Measurements from ENCODE around the gene CIROP. TPM values are rescaled to one million over a fixed set of nuclear protein-coding genes. Genes with fewer than 3 reads are reported as not detected.

Gene CIROP
- total RNA-seq, 2 donors from 2014 or later, result 0.64 to 1.4 TPM

GRCh38 chr14:23121361-23121771, 16.6 kb upstream of the CIROP start:
- Mint-ChIP-seq H3K36me3 (ENCODE audit: low read depth) (no peaks in the 10 kb centered on the region), H3K27me3 (ENCODE audit: insufficient read depth) (peaks cover 4% of the 10 kb centered on the region), H3K9me3 (no peaks in the 10 kb centered on the region), H3K27ac (peak overlapping the region; percentile 58), H3K4me1 (peaks cover 47% of the 10 kb centered on the region), H3K4me3 (no peak overlapping the region)
- H3K9me3 ChIP-seq (ENCODE audit: control insufficient read depth, low read length), result no peaks in the 10 kb centered on the region
- H3K27me3 ChIP-seq (ENCODE audit: control insufficient read depth, insufficient read depth, low read length, poor library complexity, severe bottlenecking), result no peaks in the 10 kb centered on the region
- 57 to 67% methylated on average over 5 to 6 of the region's 6 CpGs for WGBS, 2 experiments (ENCODE audit: insufficient coverage in 1 of 2, insufficient read length in 1 of 2)
- H3K4me3 ChIP-seq (ENCODE audit: low read length), result no peak overlapping the region
- DNase-seq, result peak; percentile 69
- no peaks in the 10 kb centered on the region for H3K36me3 ChIP-seq (ENCODE audit: control insufficient read depth, insufficient read depth, low read length)
- no peak for TF ChIP-seq CTCF (conservative IDR thresholded peaks at IDR 0.05)
- H3K27ac ChIP-seq (ENCODE audit: low read depth, low read length), result no peak overlapping the region
- H3K4me1 ChIP-seq (ENCODE audit: control insufficient read depth, insufficient read depth, low read length), result peaks cover 12% of the 10 kb centered on the region
- H3K9ac ChIP-seq (ENCODE audit: extremely low read depth, low read length, poor library complexity, severe bottlenecking), result no peak overlapping the region

GRCh38 chr14:23120541-23121251, 15.9 kb upstream of the CIROP start:
- Histone ChIP-seq H3K4me3 (ENCODE audit: low read length) (no peak overlapping the region), H3K27me3 (ENCODE audit: control insufficient read depth, insufficient read depth, low read length, poor library complexity, severe bottlenecking) (no peaks in the 10 kb centered on the region), H3K27ac (ENCODE audit: low read depth, low read length) (no peak overlapping the region), H3K9me3 (ENCODE audit: control insufficient read depth, low read length) (no peaks in the 10 kb centered on the region), H3K4me1 (ENCODE audit: control insufficient read depth, insufficient read depth, low read length) (peaks cover 12% of the 10 kb centered on the region), H3K36me3 (ENCODE audit: control insufficient read depth, insufficient read depth, low read length) (no peaks in the 10 kb centered on the region), H3K9ac (ENCODE audit: extremely low read depth, low read length, poor library complexity, severe bottlenecking) (no peak overlapping the region)
- Mint-ChIP-seq H3K4me1 (peaks cover 47% of the 10 kb centered on the region), H3K36me3 (ENCODE audit: low read depth) (no peaks in the 10 kb centered on the region), H3K4me3 (no peak overlapping the region), H3K27me3 (ENCODE audit: insufficient read depth) (peaks cover 6% of the 10 kb centered on the region), H3K9me3 (no peaks in the 10 kb centered on the region), H3K27ac (peak overlapping the region; percentile 58)
- DNase-seq, result peak; percentile 96
- peak; percentile 100 for TF ChIP-seq CTCF (conservative IDR thresholded peaks at IDR 0.05)
- WGBS, 2 experiments (ENCODE audit: insufficient coverage in 1 of 2, insufficient read length in 1 of 2), result 16 to 22% methylated on average over 8 to 9 of the region's 9 CpGs

GRCh38 chr14:23119363-23120327, 14.9 kb upstream of the CIROP start:
- Histone ChIP-seq H3K9ac (ENCODE audit: extremely low read depth, low read length, poor library complexity, severe bottlenecking) (no peak overlapping the region), H3K9me3 (ENCODE audit: control insufficient read depth, low read length) (no peaks in the 10 kb centered on the region), H3K27me3 (ENCODE audit: control insufficient read depth, insufficient read depth, low read length, poor library complexity, severe bottlenecking) (no peaks in the 10 kb centered on the region), H3K27ac (ENCODE audit: low read depth, low read length) (no peak overlapping the region), H3K4me3 (ENCODE audit: low read length) (no peak overlapping the region), H3K4me1 (ENCODE audit: control insufficient read depth, insufficient read depth, low read length) (peaks cover 12% of the 10 kb centered on the region), H3K36me3 (ENCODE audit: control insufficient read depth, insufficient read depth, low read length) (no peaks in the 10 kb centered on the region)
- H3K4me1 Mint-ChIP-seq, result peaks cover 54% of the 10 kb centered on the region
- H3K36me3 Mint-ChIP-seq (ENCODE audit: low read depth), result no peaks in the 10 kb centered on the region
- TF ChIP-seq CTCF (conservative IDR thresholded peaks at IDR 0.05), result no peak
- peak; percentile 68 for DNase-seq
- H3K9me3 Mint-ChIP-seq, result no peaks in the 10 kb centered on the region
- H3K27me3 Mint-ChIP-seq (ENCODE audit: insufficient read depth), result peaks cover 13% of the 10 kb centered on the region
- 74 to 85% methylated on average over 9 to 16 of the region's 16 CpGs for WGBS, 2 experiments (ENCODE audit: insufficient coverage in 1 of 2, insufficient read length in 1 of 2)
- no peak overlapping the region for H3K4me3 Mint-ChIP-seq
- H3K27ac Mint-ChIP-seq, result no peak overlapping the region

Measured in endodermal cell (in vitro differentiated cells).